Stimulated activated CD4-positive, alpha-beta T cell treated with anti-CD3 and anti-CD28 coated beads, Interleukin-15, amount 100 ng/mL, for 24 hours (primary cell): ENCODE results near the gene KIF26B.
"Not testable (repeated sequence)": the region's sequence is repeated elsewhere in the genome, so short reads cannot be mapped to it uniquely, and the experiment has no call there.

Experiments
- DNase-seq: peaks from one replicate; pipeline ENCODE4 v3.0.0-alpha.2; 2020

The KIF26B gene

DNA sequence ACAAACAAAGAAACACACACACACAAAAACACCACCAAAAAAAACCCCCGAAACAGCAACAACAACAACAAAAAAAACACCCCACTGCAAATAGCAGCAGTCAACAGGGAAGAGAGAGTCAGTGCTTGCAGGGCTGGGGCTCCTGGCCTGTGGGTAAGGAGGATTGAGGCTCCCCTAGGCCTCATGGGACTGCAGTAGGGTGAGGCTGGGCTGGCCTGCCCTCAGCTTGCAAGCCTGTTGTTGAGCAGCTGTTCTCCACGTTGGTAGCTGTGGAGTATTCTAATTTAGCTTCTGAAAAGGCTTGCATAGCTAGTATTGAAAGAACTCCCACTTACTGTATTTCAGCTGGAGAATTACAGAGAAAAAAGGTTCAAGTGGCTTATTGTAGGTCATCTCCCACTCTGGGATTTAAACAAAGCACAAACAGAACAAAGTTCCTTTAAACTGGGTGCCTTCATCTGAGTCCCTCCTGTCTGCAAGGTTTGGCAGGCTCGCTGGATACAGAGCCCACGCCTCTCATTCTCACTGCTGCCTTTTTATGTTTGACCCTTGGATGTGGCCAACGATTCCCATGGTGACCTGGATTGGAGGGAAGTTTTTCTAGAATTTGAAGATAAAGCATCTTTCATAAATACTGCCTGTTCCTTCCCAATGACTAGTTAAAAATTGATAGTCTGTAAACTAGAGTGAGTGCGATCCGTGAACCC lies 247.2 kb downstream of the KIF26B start:
- no peak for DNase-seq

DNA sequence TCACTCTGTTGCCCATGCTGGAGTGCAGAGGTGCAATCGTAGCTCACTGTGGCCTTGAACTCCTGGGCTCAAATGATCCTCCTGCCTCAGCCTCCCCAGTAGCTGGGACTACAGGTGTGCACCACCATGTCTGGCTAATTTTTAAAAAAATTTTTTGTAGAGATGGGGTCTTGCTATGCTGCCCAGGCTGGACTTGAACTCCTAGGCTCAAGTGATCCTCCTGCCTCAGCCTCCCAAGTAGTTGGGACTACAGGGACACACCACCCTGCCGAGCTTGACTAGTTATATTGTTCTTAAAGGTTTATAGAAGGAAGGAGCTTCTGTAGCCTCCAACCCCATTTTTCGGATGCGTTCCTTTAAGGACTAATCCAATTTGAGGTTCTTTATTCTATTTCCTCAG lies 248.2 kb downstream of the KIF26B start:
- not testable (repeated sequence) for DNase-seq

DNA sequence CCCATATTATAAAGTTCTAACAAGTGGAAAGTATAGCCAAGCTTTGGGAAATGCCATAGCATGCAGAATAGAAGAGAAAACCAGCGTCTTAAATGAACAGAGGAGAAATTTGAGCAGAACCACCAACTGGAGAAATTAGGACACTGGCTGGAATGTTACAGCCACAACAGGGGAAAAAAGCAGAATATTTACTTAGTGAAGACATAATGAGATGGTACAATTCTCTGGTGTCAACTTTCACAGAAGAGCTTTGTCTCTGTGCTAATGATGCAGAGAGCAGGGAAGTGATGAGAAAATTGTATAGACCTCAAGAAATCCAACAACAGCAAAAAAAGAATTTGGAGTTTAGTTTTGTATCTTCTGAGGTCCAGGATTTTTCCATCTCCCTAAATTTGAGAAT lies 249.7 kb downstream of the KIF26B start:
- no peak for DNase-seq

DNA sequence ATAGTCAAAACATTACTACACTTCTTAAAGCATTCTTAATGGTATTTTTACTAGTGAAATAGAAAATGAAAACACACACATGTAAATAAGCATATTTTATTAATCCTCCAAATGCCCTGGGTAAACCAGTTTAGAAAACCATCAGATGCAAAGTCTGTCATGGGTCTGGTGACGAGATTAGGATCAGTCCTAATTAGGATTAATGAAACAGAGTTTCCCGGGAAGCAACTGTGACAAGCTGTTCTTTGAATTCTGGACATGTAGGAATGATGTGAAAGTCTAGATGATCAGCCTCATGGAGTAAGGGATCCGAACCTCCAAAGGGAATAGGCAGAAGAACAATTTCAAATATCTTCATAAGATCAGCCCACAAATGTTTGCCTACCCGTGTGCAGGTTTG lies 250.2 kb downstream of the KIF26B start:
- no peak for DNase-seq

DNA sequence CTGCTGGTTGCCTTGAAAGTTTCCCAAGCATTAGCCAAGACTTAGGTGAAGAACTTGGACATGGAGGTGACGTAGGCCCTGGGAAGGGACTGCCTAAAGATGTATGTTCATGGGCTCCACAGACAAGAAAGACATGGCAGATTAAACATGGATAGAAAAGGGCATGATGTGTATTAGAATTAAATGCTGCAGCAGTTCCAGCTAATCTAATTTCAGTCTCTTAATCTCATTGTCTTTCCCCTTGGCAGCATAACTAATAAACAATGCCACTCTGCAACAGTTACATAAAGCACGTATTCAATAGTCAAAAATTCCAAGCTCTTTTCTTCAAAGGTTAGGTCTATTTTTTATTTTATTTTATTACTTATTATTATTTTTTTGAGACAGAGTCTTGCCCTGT lies 251.6 kb downstream of the KIF26B start:
- DNase-seq: no peak

DNA sequence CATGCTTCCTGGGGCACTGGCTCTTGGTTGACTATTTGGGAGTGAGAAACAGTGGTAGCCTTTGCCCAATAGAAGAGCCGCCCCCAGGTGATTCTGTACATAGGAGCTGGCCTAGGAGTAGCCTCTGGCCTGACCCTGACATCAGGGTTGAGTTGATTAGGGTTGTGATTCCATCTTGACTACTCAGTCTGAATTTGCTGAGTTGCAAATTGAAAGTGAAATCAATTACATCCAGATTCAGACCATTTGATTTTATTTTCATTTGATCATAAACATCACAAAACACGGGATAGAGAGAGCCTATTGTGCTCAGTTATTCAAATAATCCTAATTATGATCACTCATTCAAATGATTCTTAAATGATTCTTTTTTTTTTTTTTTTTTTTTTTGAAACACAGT lies 253.2 kb downstream of the KIF26B start:
- no peak for DNase-seq

DNA sequence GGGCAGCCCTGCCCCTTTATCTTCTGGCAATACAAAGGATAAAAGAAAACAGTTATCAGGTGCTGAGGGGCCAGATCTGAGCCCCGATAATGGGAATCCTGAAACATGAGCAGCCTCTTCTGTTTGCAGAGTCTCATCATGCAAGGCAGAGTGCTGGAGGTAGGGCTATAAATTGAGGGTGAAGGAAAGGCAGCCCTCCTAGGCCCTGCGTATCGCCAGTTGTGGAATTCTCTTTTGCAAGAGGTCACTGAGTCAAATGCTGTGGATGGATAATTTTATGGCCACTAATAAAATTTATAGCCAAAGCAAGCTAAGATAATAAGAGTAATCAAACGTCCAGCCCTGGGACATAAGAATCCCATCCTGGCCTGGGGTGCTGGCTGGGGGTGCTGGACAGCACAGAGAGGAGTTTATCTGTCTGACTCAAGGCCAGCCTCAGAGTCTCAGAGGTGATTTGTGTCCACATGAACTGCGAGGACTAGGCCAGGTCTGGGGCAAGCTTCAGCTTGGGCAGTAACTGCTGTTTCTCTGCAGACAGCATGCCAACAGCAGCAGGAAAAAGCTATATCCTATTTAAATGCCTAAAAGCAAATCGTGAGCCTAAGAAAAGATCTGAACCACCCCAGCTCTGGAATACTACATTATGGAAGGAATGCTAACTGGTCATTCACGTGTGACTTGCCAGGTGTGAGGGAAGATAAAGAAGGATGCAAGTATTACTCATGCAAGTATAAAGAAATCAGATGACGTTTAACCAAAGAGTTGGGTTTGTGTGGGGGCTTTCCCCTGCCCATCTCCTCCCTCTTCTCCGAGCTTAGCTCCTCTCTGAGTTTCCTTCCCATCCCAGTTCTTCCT lies 254.8 kb downstream of the KIF26B start:
- DNase-seq: no peak

DNA sequence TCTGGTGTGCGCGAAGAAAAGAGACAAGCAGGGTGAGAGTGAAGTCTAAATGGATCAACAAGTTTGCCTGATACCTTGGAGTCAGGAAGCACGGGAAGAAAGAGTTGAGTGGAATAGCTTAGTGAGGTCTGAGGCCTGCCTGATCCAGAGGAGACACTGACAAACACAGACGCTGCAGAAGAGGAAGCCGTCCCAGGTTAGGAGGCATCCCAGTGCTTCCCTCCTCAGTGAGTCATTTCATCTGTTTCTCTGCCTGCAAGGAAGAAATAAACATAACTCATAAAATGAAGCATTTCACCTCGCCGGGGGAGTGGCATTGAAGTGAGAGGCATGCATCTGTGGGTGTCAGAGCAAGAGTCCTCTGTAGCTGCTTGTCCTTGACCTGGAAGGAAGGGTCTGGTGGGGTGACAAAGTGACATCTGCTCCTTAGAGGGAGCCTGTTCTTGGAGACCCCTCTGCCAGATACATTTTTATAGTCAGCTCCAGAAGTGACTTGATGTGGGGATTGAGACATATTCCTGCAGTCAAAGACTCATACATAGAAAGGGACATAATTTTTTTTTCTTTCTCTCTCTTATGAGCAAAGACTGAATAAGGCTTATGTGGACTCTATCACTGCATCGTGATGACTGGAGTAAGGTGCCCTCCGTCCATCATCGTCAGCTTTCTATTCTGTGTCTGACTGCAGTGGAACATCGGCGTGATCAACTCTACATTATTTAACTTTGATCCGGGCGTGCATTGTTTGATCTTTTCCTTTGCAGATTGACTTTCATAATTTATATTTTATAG lies 256.7 kb downstream of the KIF26B start:
- no peak for DNase-seq

DNA sequence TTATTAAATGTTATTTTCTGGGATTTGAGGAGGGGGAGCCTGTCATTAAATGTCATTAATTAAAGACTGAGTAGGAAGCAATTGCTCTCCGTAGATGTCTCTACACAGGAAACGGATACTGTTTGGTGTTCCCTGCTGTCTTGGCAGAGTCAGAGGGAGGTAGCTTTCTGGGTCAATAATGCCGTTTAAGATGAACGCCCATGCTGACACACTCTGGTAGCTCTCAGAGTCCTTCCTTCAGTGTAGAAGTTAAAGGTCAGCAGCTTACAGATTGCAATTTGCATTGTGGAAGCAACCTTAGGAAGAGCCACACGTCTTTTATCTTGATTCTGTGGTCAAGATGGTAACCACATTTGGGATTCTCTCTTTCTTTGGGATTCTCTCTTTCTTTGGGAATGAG lies 257.5 kb downstream of the KIF26B start:
- DNase-seq: no peak

DNA sequence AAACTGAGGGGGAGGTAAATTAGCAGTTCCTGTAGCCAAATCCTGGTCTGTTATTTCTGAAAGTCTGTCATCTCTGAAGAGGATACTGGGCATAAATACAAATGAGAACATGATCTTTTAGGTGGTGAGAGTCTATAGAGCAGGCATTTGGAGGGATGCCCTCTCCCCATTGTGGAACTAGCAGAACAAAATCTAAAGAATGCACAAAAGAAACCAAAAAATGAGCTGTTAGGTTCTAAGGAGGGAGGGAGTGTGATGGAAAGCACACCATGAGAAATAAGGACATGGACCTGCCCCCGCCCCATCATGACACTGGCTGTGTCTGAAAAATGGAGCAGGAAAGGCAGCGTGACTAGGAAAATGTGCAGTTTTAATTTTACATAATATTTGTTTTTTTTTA lies 262.0 kb downstream of the KIF26B start:
- DNase-seq: no peak

DNA sequence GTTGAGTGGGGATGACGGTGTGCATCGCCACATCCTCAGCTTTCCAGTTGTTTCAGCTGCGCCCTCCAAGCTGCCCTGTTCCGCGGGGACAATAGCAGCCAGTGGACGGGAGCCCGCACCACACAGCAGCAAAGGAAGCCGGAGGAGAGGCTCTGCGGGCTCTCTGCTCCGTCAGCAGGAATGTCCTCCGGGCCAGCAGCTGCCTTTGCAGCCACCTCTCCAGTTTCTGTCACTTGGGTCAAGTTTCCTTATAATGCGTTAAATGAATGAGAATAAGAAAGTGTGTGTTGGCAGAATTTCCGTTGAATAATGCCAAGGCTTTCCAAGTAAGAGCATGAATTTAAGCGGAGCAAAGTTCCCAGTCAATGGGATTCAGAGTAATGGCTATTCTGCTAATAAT lies 263.3 kb downstream of the KIF26B start:
- no peak for DNase-seq

DNA sequence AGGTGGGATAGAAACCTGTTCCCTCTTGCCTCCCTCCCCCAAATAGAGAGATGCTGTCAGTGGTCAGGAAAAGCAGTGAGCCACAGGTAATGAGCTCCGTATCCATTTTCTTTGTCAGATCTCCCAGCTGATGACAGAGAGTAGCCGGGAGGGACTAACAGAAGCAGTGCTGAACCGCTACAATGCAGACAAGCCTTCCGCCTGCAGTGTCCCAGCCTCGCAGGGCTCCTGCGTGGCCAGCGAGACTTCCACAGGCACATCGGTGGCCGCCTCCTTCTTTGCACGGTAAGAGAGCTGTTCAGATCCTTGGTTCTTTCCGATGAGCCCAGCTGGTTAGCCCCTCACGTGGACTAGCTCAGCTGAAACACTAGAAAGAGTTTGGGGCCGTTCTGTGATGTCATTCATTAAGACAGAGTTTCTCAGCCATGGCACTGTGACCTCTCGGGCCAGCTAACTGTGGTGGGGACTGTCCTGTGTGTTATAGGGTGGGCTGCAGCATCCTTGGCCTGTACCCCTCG lies 264.7 kb downstream of the KIF26B start:
- no peak for DNase-seq

DNA sequence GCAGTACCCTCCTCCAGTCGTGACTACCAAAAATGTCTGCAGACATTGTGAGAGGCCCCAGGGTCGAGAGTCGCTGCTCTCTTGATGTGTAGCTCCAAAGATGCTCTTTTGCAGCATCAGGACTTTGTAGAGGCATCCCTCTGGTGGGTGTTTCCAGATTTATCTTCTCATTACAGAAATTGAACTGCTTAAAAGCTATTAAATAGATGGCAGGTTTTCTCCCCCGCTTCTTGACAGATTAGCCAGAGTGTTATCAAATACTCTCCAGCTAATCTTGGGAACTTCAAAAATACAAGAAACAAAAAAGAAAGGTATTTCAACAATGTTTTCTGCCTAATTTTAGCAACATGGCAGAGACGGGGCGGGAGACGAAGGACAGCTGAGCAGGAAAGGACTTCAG lies 265.2 kb downstream of the KIF26B start:
- no peak for DNase-seq

DNA sequence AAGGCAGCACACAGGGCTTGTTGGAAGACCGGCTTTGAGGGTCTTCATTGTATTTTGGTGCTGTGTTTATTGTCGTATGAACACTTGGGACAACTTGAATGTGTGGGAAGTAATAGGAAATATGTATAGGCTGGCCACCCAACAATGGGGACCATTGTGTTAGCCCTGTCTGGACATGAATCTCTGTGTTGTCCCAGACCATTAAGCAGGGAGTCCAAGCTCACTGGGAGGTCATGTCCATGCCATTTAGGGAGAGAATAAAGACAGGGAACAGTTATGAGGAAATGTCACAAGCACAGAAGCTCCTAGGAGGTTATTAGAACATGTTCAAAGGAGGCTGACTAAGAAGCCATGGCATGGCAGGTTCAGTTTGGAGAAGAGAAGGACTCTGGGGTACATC lies 266.1 kb downstream of the KIF26B start:
- no peak for DNase-seq

DNA sequence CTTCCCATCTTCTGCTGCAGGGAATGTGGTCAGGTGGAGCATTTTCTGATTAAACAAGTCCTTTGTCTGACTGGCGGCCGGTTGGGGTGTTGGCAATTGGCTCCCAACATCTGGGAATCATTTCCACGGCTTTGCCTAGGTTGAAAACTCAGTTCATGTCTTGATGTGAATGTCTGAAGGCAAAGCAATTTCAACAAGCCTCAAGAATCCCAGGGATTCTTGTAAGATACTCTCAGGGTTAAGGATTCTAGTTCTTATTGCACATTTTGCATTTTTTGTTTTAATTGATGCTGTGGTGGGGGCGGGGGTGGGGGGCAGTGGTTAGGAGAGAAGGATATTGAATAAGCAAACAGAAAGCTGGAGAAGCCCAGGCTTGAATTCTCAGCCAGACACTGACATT lies 273.9 kb downstream of the KIF26B start:
- DNase-seq: no peak

DNA sequence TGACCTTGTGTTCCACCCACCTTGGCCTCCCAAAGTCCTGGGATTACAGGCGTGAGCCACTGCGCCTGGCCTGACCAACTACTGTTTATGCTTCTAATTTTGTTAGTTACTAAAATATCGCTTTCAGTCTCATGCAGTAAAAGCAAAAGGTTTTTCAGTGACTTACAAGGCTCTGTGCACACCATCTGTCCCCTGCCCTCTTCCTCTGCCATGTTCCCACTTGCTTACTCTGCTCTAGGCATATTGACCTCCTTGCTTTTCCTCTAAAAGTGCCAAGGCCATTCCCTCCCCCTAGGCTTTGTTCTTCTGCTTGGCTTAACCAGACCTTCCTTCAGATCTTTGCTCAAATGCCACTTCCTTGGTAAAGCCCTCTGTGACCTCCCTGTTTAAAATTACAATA lies 276.9 kb downstream of the KIF26B start:
- no peak for DNase-seq

DNA sequence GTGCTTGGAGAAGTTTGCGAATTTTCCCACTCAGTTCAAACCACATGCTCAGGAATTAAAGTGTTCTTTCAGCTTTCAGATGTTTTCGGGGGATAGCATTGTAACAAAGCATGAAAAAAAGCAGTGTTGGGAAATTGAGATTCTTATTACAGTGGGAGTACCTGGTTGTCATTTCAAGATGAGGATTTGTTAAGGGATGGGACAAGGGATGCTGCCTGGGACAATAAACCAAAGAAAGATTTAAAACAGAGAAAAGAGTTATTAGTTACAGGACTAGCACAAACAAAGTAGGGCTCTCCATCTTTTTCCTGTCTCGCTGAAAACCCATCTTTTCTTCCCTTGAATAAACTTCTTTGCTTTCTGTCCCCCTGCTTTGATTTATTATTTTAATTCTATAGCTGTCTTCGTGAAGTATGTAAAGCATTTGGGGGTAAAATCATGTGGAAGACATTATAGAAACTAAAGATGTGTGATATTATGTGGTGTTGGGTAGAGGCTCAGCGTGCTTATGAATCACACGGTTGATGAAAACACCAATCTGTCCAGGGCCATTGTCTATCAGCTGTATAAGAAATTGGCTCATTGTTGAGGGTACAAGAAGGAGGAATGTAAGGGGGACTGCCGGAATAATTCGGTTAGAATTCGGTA lies 277.6 kb downstream of the KIF26B start:
- DNase-seq: no peak

DNA sequence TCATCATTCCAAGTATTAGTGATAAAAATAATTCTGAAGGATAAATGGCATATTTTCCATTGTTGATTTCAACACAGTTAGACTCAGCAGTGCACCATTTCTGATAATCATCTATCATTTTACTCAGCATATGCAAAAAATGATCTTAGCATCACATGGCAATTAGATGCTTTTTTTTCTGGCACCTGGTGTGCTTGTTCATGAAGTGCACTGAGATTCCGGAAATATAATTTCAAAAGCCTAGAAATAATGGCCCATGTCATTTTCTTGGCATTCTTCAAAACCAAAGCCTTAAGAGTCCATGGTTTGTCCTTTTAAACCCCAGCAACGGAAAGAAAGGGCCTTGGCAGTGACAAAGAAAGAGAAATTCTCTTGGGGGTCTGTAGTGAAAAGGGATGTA lies 278.8 kb downstream of the KIF26B start:
- no peak for DNase-seq

DNA sequence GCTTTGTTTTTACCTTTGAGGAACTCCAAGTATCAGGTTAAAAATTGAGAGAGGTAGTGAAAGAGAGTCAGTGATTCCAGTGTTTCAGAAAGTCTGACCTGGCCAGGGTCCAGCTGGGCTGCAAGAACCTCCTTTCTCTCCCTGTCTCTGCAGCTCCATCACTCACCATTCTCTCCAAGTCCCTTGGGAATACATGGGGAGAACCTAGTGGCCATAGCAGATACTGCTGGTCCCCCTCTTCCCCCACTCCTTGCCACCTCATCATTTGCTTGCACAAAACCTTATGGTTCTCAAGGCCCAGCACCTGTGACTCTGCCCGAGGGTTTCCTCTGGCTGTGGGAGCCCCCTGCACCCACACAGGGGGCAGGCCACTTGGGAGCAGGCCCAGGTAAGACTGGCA lies 279.5 kb downstream of the KIF26B start:
- no peak for DNase-seq

DNA sequence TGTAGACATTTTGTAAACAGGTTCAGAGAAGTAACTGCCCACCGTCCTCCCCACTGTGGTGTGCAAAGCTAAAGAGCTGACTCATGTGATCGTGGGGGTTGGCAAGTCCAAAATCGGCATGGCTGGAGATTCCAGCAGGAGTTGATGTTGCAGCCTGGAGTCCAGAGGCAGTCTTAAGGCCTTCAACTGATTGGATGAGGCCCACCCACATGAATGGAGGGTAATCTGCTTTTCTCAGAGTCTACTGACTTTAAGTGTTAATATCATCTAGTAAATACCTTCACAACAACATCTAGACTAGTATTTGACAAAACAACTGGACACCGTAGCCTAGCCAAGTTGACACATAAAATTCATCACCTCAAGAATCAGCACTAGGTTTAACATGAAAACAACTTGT lies 281.6 kb downstream of the KIF26B start:
- no peak for DNase-seq

DNA sequence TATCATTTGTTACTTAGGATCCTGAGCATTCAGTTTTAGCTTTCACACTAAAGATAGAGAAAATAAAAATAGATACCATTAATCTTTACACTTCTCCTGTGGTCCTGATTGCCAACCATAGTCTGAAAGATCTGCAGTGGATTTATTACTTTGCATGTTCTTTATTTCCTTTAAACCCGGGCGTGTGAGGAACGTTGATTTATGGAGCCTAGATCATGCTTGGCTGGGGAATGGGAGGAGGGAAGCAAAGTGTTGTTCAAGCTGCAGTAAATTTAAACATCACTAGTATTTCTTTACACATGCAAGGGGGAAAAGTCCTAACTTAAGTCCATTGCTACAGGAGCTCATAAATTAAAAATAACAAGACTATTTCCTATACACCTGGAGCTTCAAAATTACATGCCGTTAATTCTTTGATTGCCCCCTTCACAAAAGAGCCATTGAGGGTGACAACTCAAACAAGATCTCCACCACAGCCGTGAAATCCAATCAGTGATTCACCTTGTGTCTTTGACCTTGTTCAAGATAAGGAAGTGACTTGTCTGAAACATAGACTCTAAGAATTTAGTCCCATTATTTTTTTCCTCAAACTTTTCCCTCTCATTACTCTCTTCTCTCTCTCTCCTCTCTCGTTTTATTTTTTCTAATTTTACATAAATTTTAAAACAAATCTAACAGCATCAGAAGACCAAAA lies 282.7 kb downstream of the KIF26B start:
- no peak for DNase-seq

DNA sequence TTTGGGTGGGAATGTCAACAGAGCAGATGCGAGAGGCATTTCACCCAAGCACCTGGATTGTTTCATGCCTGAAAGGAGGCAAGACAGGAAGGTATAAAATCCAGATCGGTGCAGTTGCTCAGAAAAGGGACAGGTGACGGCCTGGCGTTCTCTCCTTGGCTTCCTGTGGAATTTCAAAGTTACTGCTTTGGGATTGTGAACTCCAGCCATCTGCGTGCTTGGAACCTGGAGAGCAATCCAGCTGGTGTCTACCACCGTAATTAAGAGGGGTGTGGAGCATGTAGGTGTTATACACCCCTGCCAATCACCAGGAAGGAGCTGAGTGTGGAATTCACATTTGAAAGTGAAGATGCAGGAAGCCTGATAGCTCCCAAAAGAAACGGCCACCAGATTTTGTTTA lies 286.1 kb downstream of the KIF26B start:
- DNase-seq: no peak
